Mesenchymal stem cell (in vitro differentiated cells and primary cell): Measurements from ENCODE around the gene CD72. TPM values are rescaled to one million over a fixed set of nuclear protein-coding genes. Genes with fewer than 3 reads are reported as not detected.

Source experiments
- DNase-seq: peaks from one replicate; pipeline ENCODE4 v3.0.0-alpha.2; 2013
- H2AFZ ChIP-seq: one replicate; pipeline ENCODE4 v1.6.1; 2013; ENCODE audit warnings: low read depth, mild to moderate bottlenecking, control low read depth, inconsistent platforms, low read length, moderate library complexity
- H2AK5ac ChIP-seq: 2 replicates; pipeline ENCODE4 v1.6.1; 2013; ENCODE audit warnings: low read length, moderate library complexity, mild to moderate bottlenecking, inconsistent platforms; ENCODE audit not compliant: severe bottlenecking
- H2BK120ac ChIP-seq: one replicate; pipeline ENCODE4 v1.6.1; 2013; ENCODE audit warnings: low read depth, mild to moderate bottlenecking, inconsistent platforms, low read length, moderate library complexity
- H2BK12ac ChIP-seq, 2 experiments: one replicate each; pipeline ENCODE4 v1.6.1; 2013; ENCODE audit warnings: inconsistent platforms in 2 of 2, low read length in 2 of 2, mild to moderate bottlenecking in 2 of 2, moderate library complexity in 2 of 2, control low read depth in 1 of 2
- H2BK15ac ChIP-seq: one replicate; pipeline ENCODE4 v1.6.1; 2013; ENCODE audit warnings: mild to moderate bottlenecking, low read depth, inconsistent platforms; ENCODE audit not compliant: poor library complexity, severe bottlenecking
- H2BK5ac ChIP-seq: 2 replicates; pipeline ENCODE4 v1.6.1; 2013; ENCODE audit warnings: low read depth, mild to moderate bottlenecking, low read length, control low read depth, inconsistent platforms; ENCODE audit not compliant: poor library complexity, severe bottlenecking
- H3K14ac ChIP-seq, 2 experiments: one replicate each; pipeline ENCODE4 v1.6.1; 2013; ENCODE audit warnings: inconsistent platforms in 2 of 2, low read length in 2 of 2, control low read depth in 1 of 2, mild to moderate bottlenecking in 1 of 2, moderate library complexity in 1 of 2
- H3K18ac ChIP-seq, 2 experiments: one replicate each; pipeline ENCODE4 v1.6.1; 2013; ENCODE audit warnings: inconsistent platforms in 2 of 2, low read length in 2 of 2, control low read depth in 1 of 2, low read depth in 1 of 2, mild to moderate bottlenecking in 1 of 2
- H3K23ac ChIP-seq, 2 experiments: one replicate each; pipeline ENCODE4 v1.6.1; 2013; ENCODE audit warnings: inconsistent platforms in 2 of 2, low read length in 2 of 2, mild to moderate bottlenecking in 2 of 2, moderate library complexity in 2 of 2, control low read depth in 1 of 2
- H3K27ac ChIP-seq: 2 replicates; pipeline ENCODE4 v1.5.1; 2013; ENCODE audit warnings: mild to moderate bottlenecking, moderate library complexity, low read length, control low read depth, inconsistent platforms; ENCODE audit not compliant: poor library complexity, severe bottlenecking
- H3K27me3 ChIP-seq, 2 experiments: 2 replicates each; pipeline versions ENCODE4 v1.6.1 to v1.7.0; 2013; ENCODE audit warnings: low read length in 2 of 2, mild to moderate bottlenecking in 2 of 2, moderate library complexity in 2 of 2, control low read depth in 1 of 2, inconsistent platforms in 1 of 2; ENCODE audit not compliant: control insufficient read depth in 1 of 2, insufficient read depth in 1 of 2
- H3K36me3 ChIP-seq, 2 experiments: 2 replicates each; pipeline versions ENCODE4 v1.6.1 to v1.7.0; 2013; ENCODE audit warnings: low read length in 2 of 2, control low read depth in 1 of 2, inconsistent platforms in 1 of 2, low read depth in 1 of 2, mild to moderate bottlenecking in 1 of 2; ENCODE audit not compliant: insufficient read depth in 2 of 2, control insufficient read depth in 1 of 2
- H3K4ac ChIP-seq, 2 experiments: one replicate each; pipeline ENCODE4 v1.6.1; 2013; ENCODE audit warnings: inconsistent platforms in 2 of 2, low read length in 2 of 2, mild to moderate bottlenecking in 2 of 2, moderate library complexity in 2 of 2, control low read depth in 1 of 2, low read depth in 1 of 2
- H3K4me1 ChIP-seq: 2 replicates; pipeline ENCODE4 v1.6.1; 2013; ENCODE audit warnings: low read depth, low read length, control low read depth; ENCODE audit not compliant: control insufficient read depth, insufficient read depth
- H3K4me2 ChIP-seq: 2 replicates; pipeline ENCODE4 v1.6.1; 2013; ENCODE audit warnings: low read length, mild to moderate bottlenecking, inconsistent platforms; ENCODE audit not compliant: poor library complexity, severe bottlenecking
- H3K4me3 ChIP-seq, 2 experiments: 2 replicates each; pipeline versions ENCODE4 v1.5.1 to v1.7.0; 2013; ENCODE audit warnings: low read length in 2 of 2, mild to moderate bottlenecking in 2 of 2, control low read depth in 1 of 2, low read depth in 1 of 2; ENCODE audit not compliant: insufficient read depth in 1 of 2
- H3K79me1 ChIP-seq: replicated peaks from 2 replicates; pipeline ENCODE4 v1.6.1; 2013; ENCODE audit warnings: mild to moderate bottlenecking, control low read depth, low read length, inconsistent platforms; ENCODE audit not compliant: poor library complexity, severe bottlenecking
- H3K9ac ChIP-seq: 2 replicates; pipeline ENCODE4 v1.7.0; 2013; ENCODE audit warnings: mild to moderate bottlenecking, low read length, moderate library complexity
- H3K9me3 ChIP-seq: 2 replicates; pipeline ENCODE4 v1.7.0; 2013; ENCODE audit warnings: mild to moderate bottlenecking, low read length; ENCODE audit not compliant: control insufficient read depth
- H4K8ac ChIP-seq: one replicate; pipeline ENCODE4 v1.6.1; 2013; ENCODE audit warnings: inconsistent platforms, mild to moderate bottlenecking, low read length, moderate library complexity
- H4K91ac ChIP-seq: one replicate; pipeline ENCODE4 v1.6.1; 2013; ENCODE audit warnings: mild to moderate bottlenecking, low read length, inconsistent platforms
- WGBS: methylation state at CpG from one replicate; pipeline ENCODE4 v1.1.7; 2013; ENCODE audit warnings: mixed read lengths; 5-methylcytosine and 5-hydroxymethylcytosine counted together
- small RNA-seq: library from polyadenylated mRNA; stranded (forward); fragments of <200 nt; extraction: miRNeasy Mini kit (QIAGEN cat#:217004); gene quantifications from one replicate; pipeline ENCODE3, GENCODE V24; 2013; ENCODE audit warnings: low read depth

CD72 gene

DNA sequence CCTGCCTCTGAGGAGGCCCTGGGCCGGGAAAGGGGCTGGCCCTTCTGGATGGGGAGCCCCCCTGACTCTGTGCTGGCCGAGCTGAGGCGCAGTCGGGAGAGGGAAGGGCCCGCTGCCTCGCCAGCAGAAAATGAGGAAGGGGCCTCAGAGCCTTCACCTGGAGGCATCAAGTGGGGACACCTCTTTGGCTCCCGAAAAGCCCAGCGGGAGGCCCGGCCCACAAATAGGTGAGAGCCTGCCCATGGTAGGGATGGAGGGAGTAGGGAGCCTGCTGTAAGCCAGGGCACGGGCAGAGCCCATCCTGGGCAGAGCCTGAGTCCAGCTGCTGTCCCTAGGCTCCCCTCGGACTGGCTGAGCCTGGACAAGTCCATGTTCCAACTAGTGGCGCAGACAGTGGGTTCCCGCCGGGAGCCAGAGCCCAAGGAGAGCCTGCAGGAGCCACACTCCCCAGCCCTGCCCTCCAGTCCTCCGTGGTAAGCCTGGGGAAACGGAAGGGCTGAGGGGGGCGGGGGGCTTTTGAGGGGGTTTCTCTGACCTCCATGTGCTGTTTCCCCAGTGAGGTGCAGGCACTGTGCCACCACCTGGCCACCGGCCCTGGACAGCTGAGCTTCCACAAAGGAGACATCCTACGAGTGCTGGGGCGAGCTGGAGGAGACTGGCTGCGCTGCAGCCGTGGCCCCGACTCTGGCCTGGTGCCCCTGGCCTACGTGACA, 57.4 kb downstream of the CD72 start:
- Histone ChIP-seq H3K27me3 (no peaks in the 10 kb centered on the region), H3K18ac (no peak overlapping the region), H2AK5ac (no peak overlapping the region), H3K14ac (no peak overlapping the region), H3K4me2 (no peak overlapping the region), H2AFZ (no peak overlapping the region), H3K4me3 (no peak overlapping the region), H2BK15ac (no peak overlapping the region), H3K4ac (no peak overlapping the region), H3K9ac (no peak overlapping the region), H3K9me3 (no peaks in the 10 kb centered on the region), H3K27ac (no peak overlapping the region), H2BK12ac (no peak overlapping the region), H2BK5ac (no peak overlapping the region), H3K36me3 (peaks cover 77 to 78% of the 10 kb centered on the region in 2 experiments), H4K8ac (no peak overlapping the region), H3K79me1 (peaks cover 27% of the 10 kb centered on the region), H3K4me1 (peaks cover 2% of the 10 kb centered on the region), H3K23ac (no peak overlapping the region), H4K91ac (no peak overlapping the region), H2BK120ac (no peak overlapping the region)
- WGBS, result 97% methylated on average over 23 of the region's 24 CpGs
- no peak for DNase-seq

Small RNAs within 50 kb of the gene (small RNA-seq; reads per million reads assigned to genes)
- 0.86 reads per million for gene MIR4667
- gene RMRP, result not detected
- gene RPS29P17, result not detected
